HCT116 (cell line): ENCODE data around the gene GLP2R. TPM values are rescaled to one million over a fixed set of nuclear protein-coding genes. Genes with fewer than 3 reads are reported as not detected.

Source experiments
- ATAC-seq: fragments of 200-7000 bp; cut with Tn5 transposase; 2 replicates; pipeline ENCODE4 v1.9.1; 2020; ENCODE audit warnings: mild to moderate bottlenecking, moderate library complexity
- BruUV-seq: library from RNA; stranded (reverse); fragments of 400-500 nt; replicated peaks from 2 replicates; lab custom pipeline; 2021; lab: Mats Ljungman, UMichigan
- CTCF ChIA-PET: fragments of 300-600 bp; sonication (Branson Sonifier 250); formaldehyde crosslinking; loops from one replicate; lab custom pipeline; 2021; ENCODE audit warnings: antibody characterized with exemption; lab: Charles Lee
- POLR2A ChIA-PET: fragments of 300-600, 350-600 bp; sonication (Branson Sonifier 250); formaldehyde crosslinking; loops from one replicate; lab custom pipeline; 2021; ENCODE audit warnings: antibody characterized with exemption; lab: Charles Lee
- RAD21 ChIA-PET, 2 experiments: fragments of 300-600 bp; sonication (Branson Sonifier 250); formaldehyde crosslinking; loops; one replicate each; lab custom pipeline; 2023; ENCODE audit warnings: low total read pairs in 2 of 2; ENCODE audit not compliant: uncharacterized antibody in 2 of 2, unreplicated experiment in 2 of 2, low non-redundant PET in 1 of 2; lab: Charles Lee
- DNase-seq: peaks from one replicate; pipeline ENCODE4 v3.0.0-alpha.2; 2010; ENCODE audit warnings: low read depth, low spot score
- H2AFZ ChIP-seq: fragments of 200-600 bp; shearing (Covaris generic), sonication (generic); 2 replicates; pipeline ENCODE4 v1.6.1; 2017; ENCODE audit warnings: low read depth, mixed run types, mixed read lengths, antibody characterized with exemption, low read length; ENCODE audit not compliant: poor library complexity, severe bottlenecking
- H3K27ac ChIP-seq: 2 replicates; pipeline ENCODE4 v1.5.1; 2012; ENCODE audit warnings: low read depth, low read length
- H3K27me3 ChIP-seq: fragments of 200-600 bp; sonication (generic); 2 replicates; pipeline ENCODE4 v1.6.1; 2016; ENCODE audit warnings: mixed run types, low read length, mixed read lengths; ENCODE audit not compliant: insufficient read depth
- H3K36me3 ChIP-seq, 2 experiments: fragments of 200-500 bp in 1 of 2; fragments of 200-600 bp in 1 of 2; sonication (Bioruptor generic) in 1 of 2; sonication (generic) in 1 of 2; 2 replicates each; pipeline versions ENCODE4 v1.5.1 to v1.6.1; 2014 to 2016; ENCODE audit warnings: low read length in 2 of 2, inconsistent platforms in 1 of 2, mixed read lengths in 1 of 2, mixed run types in 1 of 2; ENCODE audit not compliant: insufficient read depth in 2 of 2, control insufficient read depth in 1 of 2
- H3K4me1 ChIP-seq, 2 experiments: fragments of 200-600 bp in 1 of 2; sonication (generic) in 1 of 2; 2 replicates each; pipeline versions ENCODE4 v1.5.1 to v1.6.1; 2012 to 2017; ENCODE audit warnings: low read length in 2 of 2, inconsistent platforms in 1 of 2, mild to moderate bottlenecking in 1 of 2, mixed read lengths in 1 of 2, mixed run types in 1 of 2, moderate library complexity in 1 of 2; ENCODE audit not compliant: insufficient read depth in 2 of 2, control insufficient read depth in 1 of 2
- H3K4me2 ChIP-seq: fragments of 200-600 bp; sonication (generic); 2 replicates; pipeline ENCODE4 v1.6.1; 2017; ENCODE audit warnings: mixed run types, low read length, mixed read lengths
- H3K4me3 ChIP-seq, 2 experiments: fragments of 200-600 bp in 1 of 2; sonication (generic) in 1 of 2; replicated peaks in 1 of 2; 2 replicates each; pipeline ENCODE4 v1.5.1; 2011 to 2016; ENCODE audit warnings: low read length in 2 of 2, control low read depth in 1 of 2, low read depth in 1 of 2, mild to moderate bottlenecking in 1 of 2, mixed read lengths in 1 of 2, mixed run types in 1 of 2
- H3K79me2 ChIP-seq: fragments of 200-600 bp; sonication (generic); 2 replicates; pipeline ENCODE4 v1.6.1; 2017; ENCODE audit warnings: mild to moderate bottlenecking, mixed run types, low read length, moderate library complexity, mixed read lengths; ENCODE audit not compliant: insufficient read depth
- H3K9ac ChIP-seq: fragments of 200-600 bp; sonication (generic); 2 replicates; pipeline ENCODE4 v1.6.1; 2016; ENCODE audit warnings: low read length, mixed read lengths
- H3K9me2 ChIP-seq: fragments of 200-600 bp; sonication (generic), shearing (Covaris generic); 2 replicates; pipeline ENCODE4 v1.6.1; 2017; ENCODE audit warnings: mixed run types, mild to moderate bottlenecking, moderate library complexity; ENCODE audit not compliant: insufficient read depth
- H3K9me3 ChIP-seq, 2 experiments: fragments of 200-500 bp in 1 of 2; fragments of 200-600 bp in 1 of 2; sonication (Bioruptor generic) in 1 of 2; sonication (generic) in 1 of 2; 2 replicates each; pipeline ENCODE4 v1.6.1; 2014 to 2017; ENCODE audit warnings: low read length in 2 of 2, mixed read lengths in 2 of 2, inconsistent platforms in 1 of 2, low read depth in 1 of 2, mild to moderate bottlenecking in 1 of 2, mixed run types in 1 of 2, moderate library complexity in 1 of 2; ENCODE audit not compliant: control insufficient read depth in 1 of 2, insufficient read depth in 1 of 2
- H4K20me1 ChIP-seq: fragments of 200-600 bp; sonication (generic), shearing (Covaris generic); 2 replicates; pipeline ENCODE4 v1.6.1; 2017; ENCODE audit warnings: mixed run types, mild to moderate bottlenecking, moderate library complexity; ENCODE audit not compliant: insufficient read depth
- ATF3 ChIP-seq: IDR thresholded peaks from 2 replicates; pipeline ENCODE4 v1.6.1; 2012
- CBX3 ChIP-seq: IDR thresholded peaks from 2 replicates; pipeline ENCODE4 v1.6.1; 2012; ENCODE audit warnings: low read depth
- CEBPB ChIP-seq: IDR thresholded peaks from 2 replicates; pipeline ENCODE4 v1.6.1; 2012; ENCODE audit warnings: low read depth
- CTCF ChIP-seq, 3 experiments: fragments of 200-600 bp in 1 of 3; sonication (generic) in 1 of 3; IDR thresholded peaks in 2 of 3; conservative IDR thresholded peaks in 1 of 3; 2 replicates each; pipeline ENCODE4 v1.5.1; 2012 to 2017; ENCODE audit warnings: low read depth in 2 of 3, low read length in 2 of 3, antibody characterized with exemption in 1 of 3, borderline replicate concordance in 1 of 3, control low read depth in 1 of 3, mild to moderate bottlenecking in 1 of 3, mixed read lengths in 1 of 3, mixed run types in 1 of 3, moderate library complexity in 1 of 3; ENCODE audit not compliant: insufficient read depth in 1 of 3
- ELF1 ChIP-seq: IDR thresholded peaks from 2 replicates; pipeline ENCODE4 v1.6.1; 2012; ENCODE audit warnings: low read depth, borderline replicate concordance
- EZH2 ChIP-seq: fragments of 200-600 bp; sonication (generic); IDR thresholded peaks from 2 replicates; pipeline ENCODE4 v1.6.1; 2017; ENCODE audit warnings: antibody characterized with exemption, mixed run types
- EZH2phosphoT487 ChIP-seq: fragments of 200-600 bp; IDR thresholded peaks from 2 replicates; pipeline ENCODE4 v1.6.1; 2018; ENCODE audit warnings: antibody characterized with exemption, borderline replicate concordance
- FOSL1 ChIP-seq: IDR thresholded peaks from 2 replicates; pipeline ENCODE4 v1.6.1; 2012; ENCODE audit warnings: low read depth
- JUND ChIP-seq: IDR thresholded peaks from 2 replicates; pipeline ENCODE4 v1.6.1; 2012
- POLR2A ChIP-seq: IDR thresholded peaks from 2 replicates; pipeline ENCODE4 v1.7.0; 2011; ENCODE audit warnings: borderline replicate concordance; ENCODE audit not compliant: insufficient read depth, insufficient read length; ENCODE audit errors: extremely low read depth
- POLR2AphosphoS5 ChIP-seq: IDR thresholded peaks from 2 replicates; pipeline ENCODE4 v1.6.1; 2011; ENCODE audit warnings: mild to moderate bottlenecking, low read depth, low read length, moderate library complexity
- RAD21 ChIP-seq: IDR thresholded peaks from 2 replicates; pipeline ENCODE4 v1.6.1; 2012; ENCODE audit warnings: low read depth, mild to moderate bottlenecking
- SIN3A ChIP-seq: IDR thresholded peaks from 2 replicates; pipeline ENCODE4 v1.6.1; 2012; ENCODE audit warnings: low read depth
- SP1 ChIP-seq: IDR thresholded peaks from 2 replicates; pipeline ENCODE4 v1.6.1; 2012; ENCODE audit warnings: low read depth
- SRF ChIP-seq: IDR thresholded peaks from 2 replicates; pipeline ENCODE4 v1.6.1; 2012; ENCODE audit warnings: low read depth
- TCF7L2 ChIP-seq: IDR thresholded peaks from 2 replicates; pipeline ENCODE4 v1.7.0; 2011; ENCODE audit warnings: borderline replicate concordance, inconsistent platforms; ENCODE audit not compliant: insufficient read depth, insufficient read length; ENCODE audit errors: extremely low read depth
- ZBTB33 ChIP-seq: IDR thresholded peaks from 2 replicates; pipeline ENCODE4 v1.6.1; 2011; ENCODE audit warnings: mild to moderate bottlenecking, low read length, moderate library complexity; ENCODE audit not compliant: insufficient replicate concordance; ENCODE audit errors: extremely low read depth
- ZFX ChIP-seq: fragments of 450-650 bp; IDR thresholded peaks from 2 replicates; pipeline ENCODE4 v1.6.1; 2017
- intact Hi-C: fragments of 100-400 bp; cut with micrococcal nuclease; formaldehyde crosslinking; loops from 2 replicates; pipeline ENCODE4 v1.10.0; 2022
- total RNA-seq: library from RNA; stranded (reverse); gene quantifications from one replicate; pipeline ENCODE4 v1.2.1, GENCODE V29; 2021; ENCODE audit not compliant: unreplicated experiment
- TF ChIP-seq, protein P1 (sequence below): IDR thresholded peaks from 2 replicates; pipeline ENCODE4 v1.6.1; 2012; ENCODE audit warnings: low read depth
- TF ChIP-seq, protein P2 (sequence below): IDR thresholded peaks from 2 replicates; pipeline ENCODE4 v1.6.1; 2012

Gene GLP2R
- total RNA-seq, 1 experiment from 2014 or later, result not detected

DNA sequence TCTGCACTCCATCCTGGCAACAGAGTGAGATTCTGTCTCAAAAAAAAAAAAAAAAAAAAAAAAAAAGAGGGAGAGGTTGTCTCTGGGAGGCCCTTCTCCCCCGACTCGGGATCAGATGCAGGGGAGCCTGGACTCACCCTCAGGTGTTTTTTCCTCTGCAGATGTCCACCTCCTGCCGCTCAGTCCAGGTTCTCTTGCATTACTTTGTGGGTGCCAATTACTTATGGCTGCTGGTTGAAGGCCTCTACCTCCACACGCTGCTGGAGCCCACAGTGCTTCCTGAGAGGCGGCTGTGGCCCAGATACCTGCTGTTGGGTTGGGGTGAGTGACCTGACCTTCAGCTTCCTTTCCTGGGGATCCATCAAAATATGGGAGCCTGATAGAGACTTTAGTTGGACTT lies 34.1 kb downstream of the GLP2R start:
- BruUV-seq, result no TSS peak
- Histone ChIP-seq H4K20me1 (no peaks in the 10 kb centered on the region), H2AFZ (no peak overlapping the region), H3K9ac (no peak overlapping the region), H3K9me3 (peaks cover 0 to 10% of the 10 kb centered on the region in 2 experiments; a peak in 1 of 4 replicates), H3K9me2 (no peaks in the 10 kb centered on the region), H3K4me1 (no peaks in the 10 kb centered on the region), H3K27me3 (no peaks in the 10 kb centered on the region), H3K4me2 (no peak overlapping the region), H3K27ac (no peak overlapping the region), H3K4me3 (no peak overlapping the region), H3K79me2 (no peaks in the 10 kb centered on the region), H3K36me3 (no peaks in the 10 kb centered on the region)
- no peak for ATAC-seq
- ChIA-PET CTCF (no interaction called here), POLR2A (no interaction called here), RAD21 (no interaction called here)
- no peak for DNase-seq
- TF ChIP-seq CBX3 (no peak), SIN3A (no peak), ATF3 (no peak), CTCF (IDR thresholded peaks at IDR 0.05 in 2 of 3, conservative IDR thresholded peaks at IDR 0.05 in 1 of 3; ENCODE audit: borderline replicate concordance in 1 of 3, insufficient read depth in 1 of 3, low read depth in 2 of 3, low read length in 2 of 3) (no peak), ZFX (no peak), TCF7L2 (no peak), FOSL1 (no peak), JUND (no peak), CEBPB (no peak), RAD21 (no peak), ELF1 (no peak), SP1 (no peak), EZH2 (no peak), EZH2phosphoT487 (no peak), ZBTB33 (no peak), POLR2AphosphoS5 (no peak), POLR2A (no peak), SRF (no peak)
- TF ChIP-seq, protein P1, sequence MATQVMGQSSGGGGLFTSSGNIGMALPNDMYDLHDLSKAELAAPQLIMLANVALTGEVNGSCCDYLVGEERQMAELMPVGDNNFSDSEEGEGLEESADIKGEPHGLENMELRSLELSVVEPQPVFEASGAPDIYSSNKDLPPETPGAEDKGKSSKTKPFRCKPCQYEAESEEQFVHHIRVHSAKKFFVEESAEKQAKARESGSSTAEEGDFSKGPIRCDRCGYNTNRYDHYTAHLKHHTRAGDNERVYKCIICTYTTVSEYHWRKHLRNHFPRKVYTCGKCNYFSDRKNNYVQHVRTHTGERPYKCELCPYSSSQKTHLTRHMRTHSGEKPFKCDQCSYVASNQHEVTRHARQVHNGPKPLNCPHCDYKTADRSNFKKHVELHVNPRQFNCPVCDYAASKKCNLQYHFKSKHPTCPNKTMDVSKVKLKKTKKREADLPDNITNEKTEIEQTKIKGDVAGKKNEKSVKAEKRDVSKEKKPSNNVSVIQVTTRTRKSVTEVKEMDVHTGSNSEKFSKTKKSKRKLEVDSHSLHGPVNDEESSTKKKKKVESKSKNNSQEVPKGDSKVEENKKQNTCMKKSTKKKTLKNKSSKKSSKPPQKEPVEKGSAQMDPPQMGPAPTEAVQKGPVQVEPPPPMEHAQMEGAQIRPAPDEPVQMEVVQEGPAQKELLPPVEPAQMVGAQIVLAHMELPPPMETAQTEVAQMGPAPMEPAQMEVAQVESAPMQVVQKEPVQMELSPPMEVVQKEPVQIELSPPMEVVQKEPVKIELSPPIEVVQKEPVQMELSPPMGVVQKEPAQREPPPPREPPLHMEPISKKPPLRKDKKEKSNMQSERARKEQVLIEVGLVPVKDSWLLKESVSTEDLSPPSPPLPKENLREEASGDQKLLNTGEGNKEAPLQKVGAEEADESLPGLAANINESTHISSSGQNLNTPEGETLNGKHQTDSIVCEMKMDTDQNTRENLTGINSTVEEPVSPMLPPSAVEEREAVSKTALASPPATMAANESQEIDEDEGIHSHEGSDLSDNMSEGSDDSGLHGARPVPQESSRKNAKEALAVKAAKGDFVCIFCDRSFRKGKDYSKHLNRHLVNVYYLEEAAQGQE, result no peak
- TF ChIP-seq, protein P2, sequence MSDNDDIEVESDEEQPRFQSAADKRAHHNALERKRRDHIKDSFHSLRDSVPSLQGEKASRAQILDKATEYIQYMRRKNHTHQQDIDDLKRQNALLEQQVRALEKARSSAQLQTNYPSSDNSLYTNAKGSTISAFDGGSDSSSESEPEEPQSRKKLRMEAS, result no peak
- intact Hi-C loops, result no loop called here
